Fibroblast of pulmonary artery (primary cell): Measurements from ENCODE around the gene UGGT2.
A peak's percentile ranks its signal among the peaks of the same experiment; 100 is the strongest.

Source experiments
- DNase-seq: peaks from one replicate; pipeline ENCODE4 v3.0.0-alpha.2; 2010; ENCODE audit warnings: low read depth
- H3K4me3 ChIP-seq: replicated peaks from 2 replicates; pipeline ENCODE4 v1.5.1; 2011; ENCODE audit warnings: low read depth, mild to moderate bottlenecking, control low read depth, low read length, moderate library complexity
- CTCF ChIP-seq: IDR thresholded peaks from 2 replicates; pipeline ENCODE4 v1.5.1; 2011; ENCODE audit warnings: mild to moderate bottlenecking, control low read depth, low read length, inconsistent platforms; ENCODE audit errors: missing control alignments

UGGT2 gene

GRCh38 chr13:96089749-96090239 lies 36.6 kb upstream of the UGGT2 start, which contains the start of gene HS6ST3:
Gene HS6ST3, plus strand, starts transcription at chr13:96090107.
- H3K4me3 ChIP-seq, result peak within 1 kb of the TSS; percentile 42

GRCh38 chr13:96089139-96089538 lies 35.9 kb upstream of the UGGT2 start:
- H3K4me3 ChIP-seq, result no peak overlapping the region
- DNase-seq, result no peak
- no peak for TF ChIP-seq CTCF

More at GRCh38 chr13:96089749-96090239, 36.6 kb upstream of the UGGT2 start, which contains the start of gene HS6ST3:
- DNase-seq, result no peak
- no peak for TF ChIP-seq CTCF

- no peak for TF ChIP-seq CTCF
- no peak for DNase-seq
- no peak overlapping the region for H3K4me3 ChIP-seq
Measured at GRCh38 chr13:96086736-96087135, 33.5 kb upstream of the UGGT2 start.

GRCh38 chr13:96082640-96083039 lies 29.4 kb upstream of the UGGT2 start:
- no peak overlapping the region for H3K4me3 ChIP-seq
- DNase-seq, result no peak
- no peak for TF ChIP-seq CTCF

- no peak overlapping the region for H3K4me3 ChIP-seq
- TF ChIP-seq CTCF, result no peak
- DNase-seq, result no peak
Measured at GRCh38 chr13:96081888-96082287, 28.7 kb upstream of the UGGT2 start.

GRCh38 chr13:96080676-96081075 lies 27.5 kb upstream of the UGGT2 start:
- no peak for TF ChIP-seq CTCF
- no peak for DNase-seq
- H3K4me3 ChIP-seq, result no peak overlapping the region

- no peak overlapping the region for H3K4me3 ChIP-seq
- TF ChIP-seq CTCF, result peak; percentile 73
- DNase-seq, result peak; percentile 50
Measured at GRCh38 chr13:96075953-96076543, 22.8 kb upstream of the UGGT2 start.
